GM19238 (cell line): ENCODE results near the gene NME7.
"Not testable (repeated sequence)": the region's sequence is repeated elsewhere in the genome, so short reads cannot be mapped to it uniquely, and the experiment has no call there.

ENCODE experiments used
- DNase-seq: peaks from one replicate; pipeline ENCODE4 v3.0.0; 2011; ENCODE audit warnings: low spot score; ENCODE audit not compliant: insufficient read length

Gene NME7

DNA sequence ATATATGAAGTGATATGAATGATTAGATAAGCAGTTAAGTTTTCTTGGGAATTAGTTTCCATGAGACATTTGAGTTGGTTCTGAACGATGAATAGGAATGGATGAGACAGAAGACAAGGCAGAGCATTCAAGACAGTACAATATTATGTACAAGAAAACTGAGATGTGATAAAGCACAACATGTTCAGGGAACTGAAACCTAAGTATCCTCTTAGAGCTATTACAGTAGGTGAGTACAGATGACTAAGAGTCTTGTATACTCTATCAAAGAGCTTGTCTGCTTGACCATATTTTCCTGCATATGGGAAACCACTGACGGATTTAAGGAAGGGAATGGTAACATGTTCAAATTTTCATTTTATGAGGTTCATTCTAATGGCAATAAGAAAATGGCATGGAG lies 61.6 kb downstream of the NME7 start:
- DNase-seq: no peak

DNA sequence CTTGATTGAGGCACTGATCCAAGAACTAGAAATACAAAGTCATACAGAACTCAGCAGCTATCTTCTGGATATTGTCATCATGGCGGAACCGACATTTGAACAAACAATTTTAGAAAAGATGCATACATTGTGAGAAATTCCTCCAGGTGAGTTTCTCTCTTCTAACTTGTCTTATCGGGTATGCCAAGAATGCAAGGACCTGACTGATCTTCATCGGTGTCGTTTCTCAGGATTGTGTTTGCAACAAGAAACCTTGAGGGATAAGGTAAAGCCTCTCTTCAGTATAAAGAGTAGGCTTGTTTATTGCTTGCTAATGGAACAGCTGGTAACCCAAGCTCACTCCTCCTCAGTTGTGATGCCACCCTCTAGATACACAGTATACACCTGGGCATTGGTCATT lies 62.2 kb downstream of the NME7 start:
- no peak for DNase-seq

GRCh38 chr1:169300854-169301253 lies 66.7 kb downstream of the NME7 start:
- no peak for DNase-seq

- DNase-seq: no peak
Observed at GRCh38 chr1:169298441-169298840, 69.2 kb downstream of the NME7 start.

GRCh38 chr1:169295846-169296245 lies 71.8 kb downstream of the NME7 start:
- no peak for DNase-seq

- DNase-seq: no peak
Observed at GRCh38 chr1:169295425-169295824, 72.2 kb downstream of the NME7 start.

DNA sequence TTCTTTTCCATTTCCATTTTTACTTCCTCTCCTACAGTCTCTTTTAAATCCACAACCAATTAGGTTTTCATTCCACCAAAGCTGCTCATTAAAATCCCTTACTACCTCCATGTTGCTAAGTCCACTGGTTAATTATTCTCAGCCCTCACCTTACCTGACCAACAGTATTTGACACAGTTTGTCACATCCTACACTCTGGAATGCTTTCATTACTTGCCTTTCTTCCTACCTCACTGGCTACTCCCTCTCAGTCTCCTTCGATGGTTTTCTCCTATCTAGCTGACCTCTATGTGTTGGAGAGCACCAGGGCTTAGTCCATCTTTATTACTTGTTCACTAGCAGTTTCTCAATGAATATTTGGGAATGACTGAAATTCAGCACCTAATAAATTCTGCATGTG lies 78.6 kb downstream of the NME7 start:
- DNase-seq: no peak

- no peak for DNase-seq
Observed at GRCh38 chr1:169288011-169288414, 79.6 kb downstream of the NME7 start.

- no peak for DNase-seq
Observed at GRCh38 chr1:169287280-169287679, 80.3 kb downstream of the NME7 start.

DNA sequence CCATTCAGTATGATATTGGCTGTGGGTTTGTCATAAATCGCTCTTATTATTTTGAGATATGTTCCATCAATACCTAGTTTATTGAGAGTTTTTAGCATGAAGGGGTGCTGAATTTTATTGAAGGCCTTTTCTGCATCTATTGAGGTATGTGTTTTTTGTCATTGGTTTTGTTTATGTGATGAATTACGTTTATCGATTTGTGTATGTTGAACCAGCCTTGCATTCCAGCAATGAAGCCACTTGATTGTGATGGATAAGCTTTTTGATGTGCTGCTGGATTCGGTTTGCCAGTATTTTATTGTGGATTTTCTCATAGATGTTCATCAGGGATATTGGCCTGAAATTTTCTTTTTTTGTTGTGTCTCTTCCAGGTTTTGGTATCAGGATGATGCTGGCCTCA lies 86.0 kb downstream of the NME7 start:
- not testable (repeated sequence) for DNase-seq

- DNase-seq: no peak
Observed at GRCh38 chr1:169271098-169271497, 96.5 kb downstream of the NME7 start.

DNA sequence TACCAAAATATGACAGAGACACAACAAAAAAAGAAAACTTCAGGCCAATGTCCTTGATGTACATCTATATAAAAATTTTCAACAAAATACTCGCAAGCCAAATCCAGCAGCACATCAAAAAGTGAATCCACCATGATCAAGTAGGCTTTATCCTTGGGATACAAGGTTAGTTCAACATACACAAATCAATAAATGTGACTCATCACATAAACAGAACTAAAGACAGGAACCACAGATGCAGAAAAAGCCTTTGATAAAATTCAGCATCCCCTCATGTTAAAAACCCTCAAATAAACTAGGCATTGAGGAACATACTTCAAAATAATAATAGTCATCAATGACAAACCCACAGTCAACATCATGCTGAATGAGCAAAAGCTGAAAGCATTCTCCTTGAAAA lies 101.5 kb downstream of the NME7 start:
- DNase-seq: no peak

GRCh38 chr1:169263059-169263458 lies 104.5 kb downstream of the NME7 start:
- no peak for DNase-seq

- DNase-seq: no peak
Observed at GRCh38 chr1:169261884-169262283, 105.7 kb downstream of the NME7 start.

- no peak for DNase-seq
Observed at GRCh38 chr1:169260478-169261151, 107.0 kb downstream of the NME7 start.

GRCh38 chr1:169259816-169260215 lies 107.8 kb downstream of the NME7 start:
- no peak for DNase-seq

DNA sequence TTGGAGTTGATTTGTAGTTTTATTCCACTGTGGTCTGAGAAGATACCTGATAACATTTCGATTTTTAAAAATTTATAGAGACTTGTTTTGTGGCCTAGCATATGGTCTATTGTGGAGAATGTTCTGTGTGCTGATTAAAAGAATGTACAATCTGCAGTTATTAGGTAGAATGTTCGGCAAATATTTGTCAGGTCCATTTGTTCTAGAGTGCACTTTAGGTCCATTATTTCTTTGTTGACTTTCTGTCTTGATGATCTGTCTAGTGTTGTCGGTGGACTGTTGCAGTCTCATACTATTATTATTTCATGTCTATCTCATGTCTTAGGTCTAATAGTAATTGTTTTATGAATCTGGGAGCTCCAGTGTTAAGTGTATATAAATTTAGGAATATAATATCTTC lies 116.8 kb downstream of the NME7 start:
- no peak for DNase-seq

- no peak for DNase-seq
Observed at GRCh38 chr1:169250022-169250421, 117.6 kb downstream of the NME7 start.

GRCh38 chr1:169249611-169250010 lies 118.0 kb downstream of the NME7 start:
- no peak for DNase-seq

GRCh38 chr1:169245706-169246105 lies 121.9 kb downstream of the NME7 start:
- no peak for DNase-seq

GRCh38 chr1:169240449-169241232 lies 127.0 kb downstream of the NME7 start:
- no peak for DNase-seq

DNA sequence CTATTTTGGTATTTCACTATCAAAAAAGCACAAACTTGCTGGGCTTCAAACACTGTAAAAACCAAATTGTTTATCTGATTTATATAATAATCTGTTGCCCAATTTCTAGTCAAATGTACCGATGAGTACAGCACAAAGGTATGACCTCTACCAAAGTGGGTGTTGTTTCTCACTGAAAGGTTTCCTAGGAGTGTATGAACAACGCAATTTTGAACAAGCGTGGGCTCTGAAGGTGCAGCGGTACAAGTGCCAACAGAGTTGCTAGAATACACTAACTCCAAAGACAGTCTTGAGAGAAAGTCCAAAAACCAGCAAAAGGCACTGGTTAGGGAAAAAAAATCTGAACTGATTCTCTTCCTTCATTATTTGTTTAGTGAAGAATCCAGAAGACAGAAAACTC lies 130.7 kb downstream of the NME7 start:
- no peak for DNase-seq

DNA sequence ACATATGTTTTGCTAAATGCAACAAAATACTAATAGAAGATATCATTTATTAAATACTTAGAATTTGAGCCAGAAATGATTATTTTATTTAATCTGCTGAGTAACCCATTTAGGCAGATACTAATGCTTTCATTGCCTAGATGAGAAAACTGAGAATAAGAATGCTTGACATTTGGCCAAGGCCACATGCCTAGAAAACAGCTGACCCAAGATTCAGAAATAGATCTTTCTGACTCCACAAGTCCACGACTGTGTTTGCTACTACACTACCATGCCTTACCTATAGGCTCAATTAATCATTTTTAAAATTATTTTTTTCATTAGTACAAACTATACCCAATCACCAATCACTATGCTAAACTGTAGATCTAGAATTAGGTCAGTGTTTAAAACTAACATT lies 131.5 kb downstream of the NME7 start:
- no peak for DNase-seq
